ENCODE measurements around the gene ALDOA. TPM values are rescaled to one million over a fixed set of nuclear protein-coding genes. Genes with fewer than 3 reads are reported as not detected.
A peak's percentile ranks its signal among the peaks of the same experiment; 100 is the strongest.

ALDOA gene
- total RNA-seq, 3 donors from 2014 or later, result 1,235 to 2,016 (median 1,778) TPM

- intact Hi-C loops (cut with DNase I, micrococcal nuclease), result no loop called here
- Histone ChIP-seq H3K4me3 (no peak overlapping the region), H3K4me1 (ENCODE audit: low read depth) (peaks cover 28% of the 10 kb centered on the region), H3K36me3 (ENCODE audit: low read depth) (no peaks in the 10 kb centered on the region), H3K9me3 (no peaks in the 10 kb centered on the region)
- no peak for TF ChIP-seq CTCF (IDR thresholded peaks at IDR 0.05)
- ATAC-seq, result no peak
- peak in 2 of 3 donors; percentile 51 to 61 for DNase-seq
These were observed 25.2 kb downstream of the ALDOA start for GRCh38 chr16:30090610-30091331.

GRCh38 chr16:30091474-30092372 is 26.2 kb downstream of the ALDOA start, which contains the start of gene TBX6:
TSS of gene TBX6 (minus strand) at chr16:30091924. CDS start at chr16:30091193, 731 bp downstream.
- peaks cover 28% of the 10 kb centered on the region for H3K4me1 ChIP-seq (ENCODE audit: low read depth)
- intact Hi-C loops (cut with DNase I, micrococcal nuclease), result no loop called here

GRCh38 chr16:30092373-30093010 is 26.9 kb downstream of the ALDOA start:
- H3K36me3 ChIP-seq (ENCODE audit: low read depth), result no peaks in the 10 kb centered on the region
- ATAC-seq, result peak; percentile 55
- DNase-seq, result peak; percentile 78 to 91 (median 86)
- intact Hi-C loops (cut with DNase I, micrococcal nuclease), result no loop called here
- peaks cover 5% of the 10 kb centered on the region for H3K9me3 ChIP-seq
- peak; percentile 38 for TF ChIP-seq CTCF (IDR thresholded peaks at IDR 0.05)
- no peak overlapping the region for H3K4me3 ChIP-seq
- peaks cover 28% of the 10 kb centered on the region for H3K4me1 ChIP-seq (ENCODE audit: low read depth)

More at GRCh38 chr16:30091474-30092372, 26.2 kb downstream of the ALDOA start, which contains the start of gene TBX6:
- DNase-seq (peak; percentile 94 to 97 (median 96)), ATAC-seq (peak; percentile 89)
- peak; percentile 82 for TF ChIP-seq CTCF (IDR thresholded peaks at IDR 0.05)
- Histone ChIP-seq H3K9me3 (no peaks in the 10 kb centered on the region), H3K4me3 (peak within 1 kb of the TSS; percentile 14), H3K36me3 (ENCODE audit: low read depth) (no peaks in the 10 kb centered on the region)

GRCh38 chr16:30094541-30095165 is 29.1 kb downstream of the ALDOA start:
- ATAC-seq, result no peak
- H3K9me3 ChIP-seq, result peaks cover 5% of the 10 kb centered on the region
- no peaks in the 10 kb centered on the region for H3K36me3 ChIP-seq (ENCODE audit: low read depth)
- H3K4me3 ChIP-seq, result peak overlapping the region; percentile 57
- H3K4me1 ChIP-seq (ENCODE audit: low read depth), result peaks cover 28% of the 10 kb centered on the region
- peak in 2 of 3 donors; percentile 49 to 67 for DNase-seq
- no peak for TF ChIP-seq CTCF (IDR thresholded peaks at IDR 0.05)
- intact Hi-C loops (cut with DNase I, micrococcal nuclease), result no loop called here

Measured in mucosa of descending colon (tissue), 3 donors.